Measurements from ENCODE around the gene PARM1. TPM values are rescaled to one million over a fixed set of nuclear protein-coding genes. Genes with fewer than 3 reads are reported as not detected.

PARM1 gene
- total and polyA plus RNA-seq, 9 of the 15 experiments (the other 6 are each of a cell fraction or from before 2014, with no cell fraction given), result 0.07 TPM; not detected in 8

DNA sequence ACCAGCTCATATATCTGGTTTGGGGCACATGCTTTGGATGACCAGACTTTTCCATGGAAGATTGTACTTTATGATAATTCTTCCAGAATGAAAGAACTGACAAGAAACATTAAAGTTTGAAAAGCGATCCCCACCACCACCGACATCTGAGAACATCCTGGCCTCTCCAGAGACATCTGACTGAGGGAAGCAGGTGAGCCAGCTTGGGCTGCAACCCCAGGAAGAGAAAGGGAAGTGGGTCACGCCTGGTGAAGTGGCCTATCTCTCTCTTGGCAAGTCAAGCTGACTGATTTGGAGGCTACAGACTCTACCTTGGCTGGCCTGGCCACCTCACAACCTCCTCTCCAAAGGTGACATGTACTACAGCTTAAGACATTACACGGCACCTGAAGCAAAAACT is 20.7 kb downstream of the PARM1 start:
- TF ChIP-seq ZBTB49 (CRISPR knock-in tag; IDR thresholded peaks at IDR 0.05; ENCODE audit: borderline replicate concordance) (no peak), THRAP3 (IDR thresholded peaks at IDR 0.05; ENCODE audit: borderline replicate concordance) (no peak), RBM17 (IDR thresholded peaks at IDR 0.05; ENCODE audit: borderline replicate concordance, low read depth, low read length) (no peak), CBX3 (IDR thresholded peaks at IDR 0.05; ENCODE audit: borderline replicate concordance in 1 of 2, low read length in 2 of 2) (no peak), THRA (IDR thresholded peaks at IDR 0.05) (no peak), SP2 (IDR thresholded peaks at IDR 0.05; ENCODE audit: extremely low read depth, low read depth, low read length, poor library complexity, severe bottlenecking) (no peak)
- TF ChIP-seq, protein P1, sequence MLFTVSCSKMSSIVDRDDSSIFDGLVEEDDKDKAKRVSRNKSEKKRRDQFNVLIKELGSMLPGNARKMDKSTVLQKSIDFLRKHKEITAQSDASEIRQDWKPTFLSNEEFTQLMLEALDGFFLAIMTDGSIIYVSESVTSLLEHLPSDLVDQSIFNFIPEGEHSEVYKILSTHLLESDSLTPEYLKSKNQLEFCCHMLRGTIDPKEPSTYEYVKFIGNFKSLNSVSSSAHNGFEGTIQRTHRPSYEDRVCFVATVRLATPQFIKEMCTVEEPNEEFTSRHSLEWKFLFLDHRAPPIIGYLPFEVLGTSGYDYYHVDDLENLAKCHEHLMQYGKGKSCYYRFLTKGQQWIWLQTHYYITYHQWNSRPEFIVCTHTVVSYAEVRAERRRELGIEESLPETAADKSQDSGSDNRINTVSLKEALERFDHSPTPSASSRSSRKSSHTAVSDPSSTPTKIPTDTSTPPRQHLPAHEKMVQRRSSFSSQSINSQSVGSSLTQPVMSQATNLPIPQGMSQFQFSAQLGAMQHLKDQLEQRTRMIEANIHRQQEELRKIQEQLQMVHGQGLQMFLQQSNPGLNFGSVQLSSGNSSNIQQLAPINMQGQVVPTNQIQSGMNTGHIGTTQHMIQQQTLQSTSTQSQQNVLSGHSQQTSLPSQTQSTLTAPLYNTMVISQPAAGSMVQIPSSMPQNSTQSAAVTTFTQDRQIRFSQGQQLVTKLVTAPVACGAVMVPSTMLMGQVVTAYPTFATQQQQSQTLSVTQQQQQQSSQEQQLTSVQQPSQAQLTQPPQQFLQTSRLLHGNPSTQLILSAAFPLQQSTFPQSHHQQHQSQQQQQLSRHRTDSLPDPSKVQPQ (CRISPR knock-in tag; IDR thresholded peaks at IDR 0.05; ENCODE audit: borderline replicate concordance), result no peak
- TF ChIP-seq, protein P2, sequence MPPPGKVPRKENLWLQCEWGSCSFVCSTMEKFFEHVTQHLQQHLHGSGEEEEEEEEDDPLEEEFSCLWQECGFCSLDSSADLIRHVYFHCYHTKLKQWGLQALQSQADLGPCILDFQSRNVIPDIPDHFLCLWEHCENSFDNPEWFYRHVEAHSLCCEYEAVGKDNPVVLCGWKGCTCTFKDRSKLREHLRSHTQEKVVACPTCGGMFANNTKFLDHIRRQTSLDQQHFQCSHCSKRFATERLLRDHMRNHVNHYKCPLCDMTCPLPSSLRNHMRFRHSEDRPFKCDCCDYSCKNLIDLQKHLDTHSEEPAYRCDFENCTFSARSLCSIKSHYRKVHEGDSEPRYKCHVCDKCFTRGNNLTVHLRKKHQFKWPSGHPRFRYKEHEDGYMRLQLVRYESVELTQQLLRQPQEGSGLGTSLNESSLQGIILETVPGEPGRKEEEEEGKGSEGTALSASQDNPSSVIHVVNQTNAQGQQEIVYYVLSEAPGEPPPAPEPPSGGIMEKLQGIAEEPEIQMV (tag; conservative IDR thresholded peaks at IDR 0.05; ENCODE audit: low read depth), result no peak
- no peaks in the 10 kb centered on the region for H3K9me3 ChIP-seq (replicated peaks; ENCODE audit: control insufficient read depth, insufficient read depth, low read depth, low read length)
- no TSS peak for BruUV-seq (replicated peaks)
- ChIA-PET CTCF (ENCODE audit: low intra/inter-chr PET ratio) (no interaction called here), POLR2A (no interaction called here)
- DNase-seq (ENCODE audit: extremely low read depth in 1 of 4, low spot score in 3 of 4) (no peak), FAIRE-seq (no peak), ATAC-seq (no peak)
- H3K4me1 ChIP-seq (replicated peaks in 1 of 2; ENCODE audit: control insufficient read depth in 2 of 2, insufficient read depth in 2 of 2, low read length in 2 of 2), result no peaks in the 10 kb centered on the region
- H3K27me3 ChIP-seq (ENCODE audit: control insufficient read depth in 2 of 2, insufficient read depth in 2 of 2, low read length in 2 of 2), result no peaks in the 10 kb centered on the region
- H3K27ac ChIP-seq (ENCODE audit: extremely low read depth, low read depth, low read length), result no peak overlapping the region
- no peaks in the 10 kb centered on the region for H4K20me1 ChIP-seq (replicated peaks; ENCODE audit: control insufficient read depth, insufficient read depth, low read length)
- no peak overlapping the region for H3K9ac ChIP-seq (ENCODE audit: insufficient read depth in 1 of 2, low read depth in 2 of 2, low read length in 2 of 2)
- H3K79me2 ChIP-seq (ENCODE audit: control insufficient read depth, insufficient read depth, low read length), result no peaks in the 10 kb centered on the region
- intact Hi-C loops (cut with micrococcal nuclease), result no loop called here
- H2AFZ ChIP-seq (ENCODE audit: low read depth, low read length), result no peak overlapping the region
- H3K36me3 ChIP-seq (ENCODE audit: control insufficient read depth, insufficient read depth, low read length), result no peaks in the 10 kb centered on the region
- in situ Hi-C loops (cut with MboI), result no loop called here
- no peak overlapping the region for H3K4me3 ChIP-seq
- no peaks in the 10 kb centered on the region for H3K9me1 ChIP-seq (ENCODE audit: control insufficient read depth, insufficient read depth, low read length)
- no peak overlapping the region for H3K4me2 ChIP-seq (ENCODE audit: insufficient read depth, low read length)
- 6% methylated on average over 4 of the region's 4 CpGs for WGBS (ENCODE audit: insufficient coverage, low coverage, missing lambda C conversion rate)
